Measurements from ENCODE around the gene CACNA1A. TPM values are rescaled to one million over a fixed set of nuclear protein-coding genes. Genes with fewer than 3 reads are reported as not detected.

The CACNA1A gene
- polyA plus RNA-seq, 1 donor (not counting 4 experiments of a cell fraction or from before 2014, with no cell fraction given) = not detected

DNA sequence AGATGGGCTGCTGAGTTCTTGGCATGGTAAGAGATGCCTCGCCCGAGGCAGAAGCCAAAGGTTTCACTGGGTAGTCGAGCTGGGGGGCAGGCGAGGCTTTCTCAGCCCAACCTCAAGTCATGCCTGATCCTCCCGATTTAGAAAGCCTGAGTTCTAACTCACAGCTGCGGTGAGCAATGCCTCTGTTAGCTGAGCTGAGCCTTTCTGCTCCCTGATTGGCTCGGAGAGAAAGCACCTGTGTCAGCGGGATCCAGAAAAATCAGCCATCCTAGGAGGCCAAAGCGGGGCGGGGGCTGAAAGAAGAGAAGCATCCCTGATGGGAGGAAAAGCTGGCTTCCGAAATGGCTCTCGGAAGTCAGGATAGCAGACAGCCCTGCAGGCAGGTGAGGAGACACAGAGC is 44.7 kb downstream of the CACNA1A start:
- FAIRE-seq = no peak
- Histone ChIP-seq H3K79me2 (ENCODE audit: control insufficient read depth, insufficient read depth, low read length) (no peaks in the 10 kb centered on the region), H4K20me1 (ENCODE audit: control insufficient read depth, extremely low read depth, insufficient read depth, low read length) (no peaks in the 10 kb centered on the region), H3K9me1 (ENCODE audit: control insufficient read depth, extremely low read depth, insufficient read depth, low read length) (no peaks in the 10 kb centered on the region), H3K4me1 (ENCODE audit: control insufficient read depth, extremely low read depth, insufficient read depth, low read length) (no peaks in the 10 kb centered on the region), H3K27me3 (ENCODE audit: control insufficient read depth, extremely low read depth, insufficient read depth, low read length) (peaks cover 5% of the 10 kb centered on the region), H3K27ac (ENCODE audit: control insufficient read depth, insufficient read depth, low read length) (no peak overlapping the region), H3K36me3 (ENCODE audit: control insufficient read depth in 2 of 2, extremely low read depth in 1 of 2, insufficient read depth in 2 of 2, low read length in 2 of 2) (no peaks in the 10 kb centered on the region), H3K4me2 (ENCODE audit: control insufficient read depth, extremely low read depth, insufficient read depth, low read depth, low read length) (no peak overlapping the region), H3K4me3 (ENCODE audit: control insufficient read depth in 2 of 3, extremely low read depth in 1 of 3, insufficient read depth in 2 of 3, low read depth in 1 of 3, low read length in 3 of 3) (no peak overlapping the region), H2AFZ (ENCODE audit: control insufficient read depth, low read length) (no peak overlapping the region), H3K9me3 (ENCODE audit: control insufficient read depth, low read depth, low read length) (no peaks in the 10 kb centered on the region), H3K9ac (ENCODE audit: control insufficient read depth, extremely low read depth, insufficient read depth, low read length) (no peak overlapping the region)
- dilution Hi-C loops (cut with MboI; ENCODE audit: extremely low pct_ligation_motif_present, low sequenced_read_pairs) = no loop called here
- TF ChIP-seq, protein P1, sequence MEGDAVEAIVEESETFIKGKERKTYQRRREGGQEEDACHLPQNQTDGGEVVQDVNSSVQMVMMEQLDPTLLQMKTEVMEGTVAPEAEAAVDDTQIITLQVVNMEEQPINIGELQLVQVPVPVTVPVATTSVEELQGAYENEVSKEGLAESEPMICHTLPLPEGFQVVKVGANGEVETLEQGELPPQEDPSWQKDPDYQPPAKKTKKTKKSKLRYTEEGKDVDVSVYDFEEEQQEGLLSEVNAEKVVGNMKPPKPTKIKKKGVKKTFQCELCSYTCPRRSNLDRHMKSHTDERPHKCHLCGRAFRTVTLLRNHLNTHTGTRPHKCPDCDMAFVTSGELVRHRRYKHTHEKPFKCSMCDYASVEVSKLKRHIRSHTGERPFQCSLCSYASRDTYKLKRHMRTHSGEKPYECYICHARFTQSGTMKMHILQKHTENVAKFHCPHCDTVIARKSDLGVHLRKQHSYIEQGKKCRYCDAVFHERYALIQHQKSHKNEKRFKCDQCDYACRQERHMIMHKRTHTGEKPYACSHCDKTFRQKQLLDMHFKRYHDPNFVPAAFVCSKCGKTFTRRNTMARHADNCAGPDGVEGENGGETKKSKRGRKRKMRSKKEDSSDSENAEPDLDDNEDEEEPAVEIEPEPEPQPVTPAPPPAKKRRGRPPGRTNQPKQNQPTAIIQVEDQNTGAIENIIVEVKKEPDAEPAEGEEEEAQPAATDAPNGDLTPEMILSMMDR (optimal IDR thresholded peaks at IDR 0.05 in 1 of 3, IDR thresholded peaks at IDR 0.05 in 1 of 3, conservative IDR thresholded peaks at IDR 0.05 in 1 of 3; ENCODE audit: extremely low read depth in 1 of 3, insufficient read depth in 2 of 3, low read length in 3 of 3) = no peak
- no peak for TF ChIP-seq EZH2 (IDR thresholded peaks at IDR 0.05; ENCODE audit: low read length)
- DNase-seq (ENCODE audit: low read depth, low spot score) = no peak

DNA sequence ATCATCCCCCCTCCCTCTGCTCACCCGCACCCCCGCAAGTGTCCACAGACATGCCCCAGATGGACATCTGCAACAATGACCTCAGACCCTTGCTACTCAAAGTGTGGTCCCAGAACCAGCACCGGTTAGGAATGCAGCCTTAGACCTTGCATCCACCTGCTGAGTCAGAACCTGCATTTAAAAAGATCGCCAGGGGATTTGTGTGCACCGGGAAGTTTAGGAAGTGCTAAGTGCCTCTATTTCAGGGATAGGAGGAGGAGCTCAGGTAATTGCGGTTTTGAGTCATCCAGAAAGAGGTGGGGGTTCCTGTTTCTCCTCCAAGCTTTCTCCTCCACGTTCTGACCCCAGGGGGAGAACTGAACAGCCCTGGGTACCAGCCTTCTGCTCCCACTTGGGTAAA is 46.2 kb downstream of the CACNA1A start:
- no peak overlapping the region for H3K4me3 ChIP-seq (ENCODE audit: control insufficient read depth in 2 of 3, extremely low read depth in 1 of 3, insufficient read depth in 2 of 3, low read depth in 1 of 3, low read length in 3 of 3)
- peaks cover 5% of the 10 kb centered on the region for H3K27me3 ChIP-seq (ENCODE audit: control insufficient read depth, extremely low read depth, insufficient read depth, low read length)
- no peak overlapping the region for H3K27ac ChIP-seq (ENCODE audit: control insufficient read depth, insufficient read depth, low read length)
- no peak overlapping the region for H3K9ac ChIP-seq (ENCODE audit: control insufficient read depth, extremely low read depth, insufficient read depth, low read length)
- H3K9me1 ChIP-seq (ENCODE audit: control insufficient read depth, extremely low read depth, insufficient read depth, low read length) = no peaks in the 10 kb centered on the region
- H3K4me2 ChIP-seq (ENCODE audit: control insufficient read depth, extremely low read depth, insufficient read depth, low read depth, low read length) = no peak overlapping the region
- TF ChIP-seq, protein P1 (optimal IDR thresholded peaks at IDR 0.05 in 1 of 3, IDR thresholded peaks at IDR 0.05 in 1 of 3, conservative IDR thresholded peaks at IDR 0.05 in 1 of 3; ENCODE audit: extremely low read depth in 1 of 3, insufficient read depth in 2 of 3, low read length in 3 of 3) = no peak
- TF ChIP-seq EZH2 (IDR thresholded peaks at IDR 0.05; ENCODE audit: low read length) = no peak
- no peak overlapping the region for H2AFZ ChIP-seq (ENCODE audit: control insufficient read depth, low read length)
- H3K9me3 ChIP-seq (ENCODE audit: control insufficient read depth, low read depth, low read length) = no peaks in the 10 kb centered on the region
- H3K79me2 ChIP-seq (ENCODE audit: control insufficient read depth, insufficient read depth, low read length) = no peaks in the 10 kb centered on the region
- no peaks in the 10 kb centered on the region for H3K36me3 ChIP-seq (ENCODE audit: control insufficient read depth in 2 of 2, extremely low read depth in 1 of 2, insufficient read depth in 2 of 2, low read length in 2 of 2)
- no peaks in the 10 kb centered on the region for H3K4me1 ChIP-seq (ENCODE audit: control insufficient read depth, extremely low read depth, insufficient read depth, low read length)
- DNase-seq (ENCODE audit: low read depth, low spot score) (no peak), FAIRE-seq (no peak)
- dilution Hi-C loops (cut with MboI; ENCODE audit: extremely low pct_ligation_motif_present, low sequenced_read_pairs) = no loop called here
- no peaks in the 10 kb centered on the region for H4K20me1 ChIP-seq (ENCODE audit: control insufficient read depth, extremely low read depth, insufficient read depth, low read length)

Data from keratinocyte (primary cell).